Vagina (tissue), 2 donors: Measurements from ENCODE around the gene CMTR2.

ENCODE experiments used
- CTCF ChIP-seq, 3 experiments: fragments of 450-650 bp in 2 of 3; fragments of 200-600 bp in 1 of 3; sonication (generic) in 1 of 3; IDR thresholded peaks; one replicate each; pipeline ENCODE4 v1.5.1; 2017 to 2019; ENCODE audit warnings: antibody characterized with exemption in 3 of 3, mild to moderate bottlenecking in 2 of 3, moderate library complexity in 2 of 3
- POLR2A ChIP-seq, 2 donors: fragments of 450-650 bp; IDR thresholded peaks; one replicate each; pipeline ENCODE4 v1.6.1; 2017; ENCODE audit warnings: antibody characterized with exemption in 2 of 2, mild to moderate bottlenecking in 2 of 2, moderate library complexity in 2 of 2
- POLR2AphosphoS5 ChIP-seq, 2 donors: sonication (generic); formaldehyde crosslinking; IDR thresholded peaks; one replicate each; pipeline ENCODE4 v1.9.0; 2017; ENCODE audit warnings: antibody characterized with exemption in 2 of 2, mild to moderate bottlenecking in 2 of 2, low read depth in 1 of 2; ENCODE audit not compliant: insufficient read depth in 1 of 2

GRCh38 chr16:71287454-71287853, 1.7 kb downstream of the CMTR2 start:
- TF ChIP-seq POLR2A (IDR thresholded peaks at IDR 0.05): no peak
- TF ChIP-seq CTCF (IDR thresholded peaks at IDR 0.05): no peak
- TF ChIP-seq POLR2AphosphoS5 (IDR thresholded peaks at IDR 0.05; ENCODE audit: insufficient read depth in 1 of 2, low read depth in 1 of 2): no peak
